ENCODE measurements around the gene UGT8.
"Not testable (repeated sequence)": the region's sequence is repeated elsewhere in the genome, so short reads cannot be mapped to it uniquely, and the experiment has no call there.

Gene UGT8

GRCh38 chr4:114563536-114564315, 34.9 kb upstream of the UGT8 start:
- POLR2A ChIA-PET (ENCODE audit: low non-redundant PET), result no interaction called here
- no peak for TF ChIP-seq CTCF (conservative IDR thresholded peaks at IDR 0.05; ENCODE audit: low read depth)
- CTCF ChIA-PET, result no interaction called here
- H3K27ac ChIP-seq, result no peak overlapping the region
- no peak for DNase-seq (ENCODE audit: low spot score)

- CTCF ChIA-PET, result interaction anchor here (0.6 kb wide), 1 partner anchor 1734 kb away, joined by 3 read pairs; no protein-coding TSS in a partner anchor
- no peak overlapping the region for H3K27ac ChIP-seq
- POLR2A ChIA-PET (ENCODE audit: low non-redundant PET), result no interaction called here
- no peak for DNase-seq (ENCODE audit: low spot score)
- TF ChIP-seq CTCF (conservative IDR thresholded peaks at IDR 0.05; ENCODE audit: low read depth), result no peak
These were observed 21.2 kb upstream of the UGT8 start for GRCh38 chr4:114577386-114577785.

- TF ChIP-seq CTCF (conservative IDR thresholded peaks at IDR 0.05; ENCODE audit: low read depth), result no peak
- CTCF ChIA-PET, result no interaction called here
- DNase-seq (ENCODE audit: low spot score), result no peak
- no peak overlapping the region for H3K27ac ChIP-seq
- POLR2A ChIA-PET (ENCODE audit: low non-redundant PET), result no interaction called here
These were observed 16.0 kb upstream of the UGT8 start for GRCh38 chr4:114582621-114583020.

GRCh38 chr4:114588305-114588704, 10.3 kb upstream of the UGT8 start:
- no peak for TF ChIP-seq CTCF (conservative IDR thresholded peaks at IDR 0.05; ENCODE audit: low read depth)
- no peak for DNase-seq (ENCODE audit: low spot score)
- H3K27ac ChIP-seq, result no peak overlapping the region
- ChIA-PET POLR2A (ENCODE audit: low non-redundant PET) (no interaction called here), CTCF (no interaction called here)

- POLR2A ChIA-PET (ENCODE audit: low non-redundant PET); H3K27ac ChIP-seq; DNase-seq (ENCODE audit: low spot score); CTCF ChIA-PET: not testable (repeated sequence)
These were observed 8.2 kb upstream of the UGT8 start for GRCh38 chr4:114590360-114590759.

- no peak for DNase-seq (ENCODE audit: low spot score)
- ChIA-PET CTCF (no interaction called here), POLR2A (ENCODE audit: low non-redundant PET) (no interaction called here)
- no peak overlapping the region for H3K27ac ChIP-seq
- no peak for TF ChIP-seq CTCF (conservative IDR thresholded peaks at IDR 0.05; ENCODE audit: low read depth)
These were observed 5.1 kb upstream of the UGT8 start for GRCh38 chr4:114593526-114593925.

- DNase-seq (ENCODE audit: low spot score), result no peak
- ChIA-PET POLR2A (ENCODE audit: low non-redundant PET) (no interaction called here), CTCF (no interaction called here)
- TF ChIP-seq CTCF (conservative IDR thresholded peaks at IDR 0.05; ENCODE audit: low read depth), result no peak
- no peak overlapping the region for H3K27ac ChIP-seq
These were observed 3.4 kb upstream of the UGT8 start for GRCh38 chr4:114595207-114595606.
